Fibroblast of lung (primary cell): ENCODE data around the gene GART. TPM values are rescaled to one million over a fixed set of nuclear protein-coding genes. Genes with fewer than 3 reads are reported as not detected.

Experiments
- DNase-seq, 2 donors: peaks; one replicate each; pipeline versions ENCODE4 v3.0.0 to v3.0.0-alpha.2; 2010; ENCODE audit warnings: low read depth in 2 of 2
- H2AFZ ChIP-seq: 2 replicates; pipeline ENCODE4 v1.5.1; 2012; ENCODE audit warnings: low read length, control low read depth, inconsistent platforms
- H3K27ac ChIP-seq: 2 replicates; pipeline ENCODE4 v1.5.1; 2011; ENCODE audit warnings: low read length, control low read depth; ENCODE audit not compliant: insufficient read depth
- H3K27me3 ChIP-seq: 2 replicates; pipeline ENCODE4 v1.5.1; 2011; ENCODE audit warnings: mild to moderate bottlenecking, low read length; ENCODE audit not compliant: control insufficient read depth, insufficient read depth
- H3K36me3 ChIP-seq: 2 replicates; pipeline ENCODE4 v1.5.1; 2011; ENCODE audit warnings: low read length; ENCODE audit not compliant: control insufficient read depth, insufficient read depth
- H3K4me1 ChIP-seq: 2 replicates; pipeline ENCODE4 v1.5.1; 2011; ENCODE audit warnings: low read length; ENCODE audit not compliant: control insufficient read depth, insufficient read depth; ENCODE audit errors: extremely low read depth
- H3K4me2 ChIP-seq: 2 replicates; pipeline ENCODE4 v1.5.1; 2011; ENCODE audit warnings: low read length, control low read depth; ENCODE audit not compliant: insufficient read depth; ENCODE audit errors: extremely low read depth
- H3K4me3 ChIP-seq, 4 experiments: fragments of 200-600 bp in 1 of 4; sonication (generic) in 1 of 4; replicated peaks in 1 of 4; 2 replicates each; pipeline ENCODE4 v1.5.1; 2011 to 2016; ENCODE audit warnings: low read length in 4 of 4, low read depth in 3 of 4, mild to moderate bottlenecking in 3 of 4, control low read depth in 2 of 4, inconsistent platforms in 1 of 4, mixed read lengths in 1 of 4; ENCODE audit not compliant: insufficient read depth in 1 of 4; ENCODE audit errors: control extremely low read depth in 1 of 4
- H3K79me2 ChIP-seq: 2 replicates; pipeline ENCODE4 v1.5.1; 2012; ENCODE audit warnings: mild to moderate bottlenecking, low read length, inconsistent platforms; ENCODE audit not compliant: control insufficient read depth, insufficient read depth
- H3K9ac ChIP-seq: 2 replicates; pipeline ENCODE4 v1.5.1; 2011; ENCODE audit warnings: mild to moderate bottlenecking, low read length, control low read depth; ENCODE audit not compliant: insufficient read depth
- H3K9me3 ChIP-seq: 2 replicates; pipeline ENCODE4 v1.5.1; 2012; ENCODE audit warnings: low read depth, low read length; ENCODE audit not compliant: control insufficient read depth, insufficient read depth
- H4K20me1 ChIP-seq: 2 replicates; pipeline ENCODE4 v1.5.1; 2011; ENCODE audit warnings: low read length; ENCODE audit not compliant: control insufficient read depth, insufficient read depth; ENCODE audit errors: extremely low read depth
- EZH2 ChIP-seq: IDR thresholded peaks from 2 replicates; pipeline ENCODE4 v1.5.1; 2012; ENCODE audit warnings: low read length, control low read depth, mild to moderate bottlenecking; ENCODE audit errors: missing control alignments
- polyA plus RNA-seq, 2 donors: library from polyadenylated mRNA; depleted of rRNA in 1 of 2; stranded (reverse) in 1 of 2; unstranded in 1 of 2; fragments of >200 nt; gene quantifications; 2 replicates each; pipeline ENCODE4 v1.2.1, GENCODE V29; 2011 to 2012; ENCODE audit warnings: missing spikeins in 1 of 2
- total RNA-seq: library from RNA; depleted of rRNA; stranded (reverse); fragments of >200 nt; gene quantifications from 2 replicates; pipeline ENCODE4 v1.2.1, GENCODE V29; 2014
- TF ChIP-seq, protein P1 (sequence below), 2 donors: IDR thresholded peaks in 1 of 2; conservative IDR thresholded peaks in 1 of 2; 1 replicate in 1 of 2; 2 replicates in 1 of 2; pipeline ENCODE4 v1.5.1; 2011 to 2012; ENCODE audit warnings: low read length in 2 of 2, control low read depth in 1 of 2, inconsistent platforms in 1 of 2, low read depth in 1 of 2, mild to moderate bottlenecking in 1 of 2

GART gene
- total and polyA plus RNA-seq, 2 donors (not counting 1 experiment from before 2014, with no cell fraction given), result 15.6 to 64.4 TPM

GRCh38 chr21:33587792-33588484 is 46.0 kb upstream of the GART start:
- Histone ChIP-seq H3K27me3 (no peaks in the 10 kb centered on the region), H3K4me1 (peaks cover 2% of the 10 kb centered on the region), H3K9me3 (no peaks in the 10 kb centered on the region), H3K36me3 (peaks cover 4% of the 10 kb centered on the region), H3K4me2 (peak overlapping the region; percentile 79), H3K79me2 (peaks cover 26% of the 10 kb centered on the region), H4K20me1 (no peaks in the 10 kb centered on the region), H2AFZ (peak overlapping the region; percentile 15), H3K9ac (peak overlapping the region; percentile 87), H3K27ac (peak overlapping the region; percentile 91), H3K4me3 (peak overlapping the region; percentile 54 to 88 (median 78))
- DNase-seq, result peak; percentile 26 to 38
- no peak for TF ChIP-seq EZH2
- TF ChIP-seq, protein P1, sequence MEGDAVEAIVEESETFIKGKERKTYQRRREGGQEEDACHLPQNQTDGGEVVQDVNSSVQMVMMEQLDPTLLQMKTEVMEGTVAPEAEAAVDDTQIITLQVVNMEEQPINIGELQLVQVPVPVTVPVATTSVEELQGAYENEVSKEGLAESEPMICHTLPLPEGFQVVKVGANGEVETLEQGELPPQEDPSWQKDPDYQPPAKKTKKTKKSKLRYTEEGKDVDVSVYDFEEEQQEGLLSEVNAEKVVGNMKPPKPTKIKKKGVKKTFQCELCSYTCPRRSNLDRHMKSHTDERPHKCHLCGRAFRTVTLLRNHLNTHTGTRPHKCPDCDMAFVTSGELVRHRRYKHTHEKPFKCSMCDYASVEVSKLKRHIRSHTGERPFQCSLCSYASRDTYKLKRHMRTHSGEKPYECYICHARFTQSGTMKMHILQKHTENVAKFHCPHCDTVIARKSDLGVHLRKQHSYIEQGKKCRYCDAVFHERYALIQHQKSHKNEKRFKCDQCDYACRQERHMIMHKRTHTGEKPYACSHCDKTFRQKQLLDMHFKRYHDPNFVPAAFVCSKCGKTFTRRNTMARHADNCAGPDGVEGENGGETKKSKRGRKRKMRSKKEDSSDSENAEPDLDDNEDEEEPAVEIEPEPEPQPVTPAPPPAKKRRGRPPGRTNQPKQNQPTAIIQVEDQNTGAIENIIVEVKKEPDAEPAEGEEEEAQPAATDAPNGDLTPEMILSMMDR (conservative IDR thresholded peaks at IDR 0.05 in 1 of 2, IDR thresholded peaks at IDR 0.05 in 1 of 2; ENCODE audit: low read depth in 1 of 2, low read length in 2 of 2), result no peak

DNA sequence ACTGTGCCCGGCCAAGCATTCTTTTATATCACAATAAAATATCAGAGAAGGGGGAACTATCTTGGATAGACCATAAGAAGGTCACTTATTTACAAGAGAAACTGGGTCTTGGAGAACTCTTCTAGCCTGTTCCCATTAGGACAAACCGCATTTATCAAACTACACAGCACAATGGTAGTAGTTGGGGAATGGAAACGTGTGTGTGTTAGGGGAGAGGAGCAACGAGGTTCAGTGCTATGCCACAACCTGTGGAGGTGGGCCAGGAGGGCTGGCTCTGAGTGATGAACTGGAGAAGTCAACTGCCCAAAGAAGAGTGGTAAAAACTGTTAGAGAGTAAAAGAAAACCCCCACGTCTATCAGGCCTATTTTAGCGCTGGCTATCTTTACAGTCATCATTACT is 45.0 kb upstream of the GART start:
- H3K9me3 ChIP-seq, result no peaks in the 10 kb centered on the region
- no peak for DNase-seq
- peaks cover 2% of the 10 kb centered on the region for H3K4me1 ChIP-seq
- TF ChIP-seq, protein P1 (conservative IDR thresholded peaks at IDR 0.05 in 1 of 2, IDR thresholded peaks at IDR 0.05 in 1 of 2; ENCODE audit: low read depth in 1 of 2, low read length in 2 of 2), result no peak
- TF ChIP-seq EZH2, result no peak
- H3K9ac ChIP-seq, result no peak overlapping the region
- no peaks in the 10 kb centered on the region for H3K27me3 ChIP-seq
- H2AFZ ChIP-seq, result no peak overlapping the region
- H3K79me2 ChIP-seq, result peaks cover 26% of the 10 kb centered on the region
- peaks cover 5% of the 10 kb centered on the region for H3K36me3 ChIP-seq
- H3K4me3 ChIP-seq, result peak overlapping the region in 2 of 4 experiments; percentile 88
- no peaks in the 10 kb centered on the region for H4K20me1 ChIP-seq
- H3K27ac ChIP-seq, result no peak overlapping the region
- peak overlapping the region; percentile 79 for H3K4me2 ChIP-seq

GRCh38 chr21:33584455-33584854 is 42.5 kb upstream of the GART start:
- no peaks in the 10 kb centered on the region for H3K27me3 ChIP-seq
- no peaks in the 10 kb centered on the region for H3K9me3 ChIP-seq
- peaks cover 5% of the 10 kb centered on the region for H3K36me3 ChIP-seq
- H3K4me2 ChIP-seq, result no peak overlapping the region
- no peak overlapping the region for H3K9ac ChIP-seq
- no peak for TF ChIP-seq EZH2
- TF ChIP-seq, protein P1 (conservative IDR thresholded peaks at IDR 0.05 in 1 of 2, IDR thresholded peaks at IDR 0.05 in 1 of 2; ENCODE audit: low read depth in 1 of 2, low read length in 2 of 2), result no peak
- no peak overlapping the region for H3K4me3 ChIP-seq
- H2AFZ ChIP-seq, result no peak overlapping the region
- no peak for DNase-seq
- H3K79me2 ChIP-seq, result peaks cover 26% of the 10 kb centered on the region
- no peaks in the 10 kb centered on the region for H4K20me1 ChIP-seq
- H3K27ac ChIP-seq, result no peak overlapping the region
- H3K4me1 ChIP-seq, result peaks cover 2% of the 10 kb centered on the region
